ENCODE data around the gene CTRB2.
"Not testable (repeated sequence)": the region's sequence is repeated elsewhere in the genome, so short reads cannot be mapped to it uniquely, and the experiment has no call there.

CTRB2 gene

GRCh38 chr16:75241412-75241811 lies 34.5 kb upstream of the CTRB2 start:
- Histone ChIP-seq H3K36me3 (ENCODE audit: insufficient read depth, low read length) (peaks cover 3% of the 10 kb centered on the region; the same call in 1 of the 2 replicates), H3K27me3 (ENCODE audit: insufficient read depth, low read length) (no peaks in the 10 kb centered on the region), H3K27ac (ENCODE audit: low read depth, low read length) (no peak overlapping the region), H3K4me1 (ENCODE audit: control insufficient read depth, insufficient read depth, low read length, unreplicated experiment) (peaks cover 59% of the 10 kb centered on the region), H3K4me3 (ENCODE audit: low read depth, low read length) (no peak overlapping the region), H2AFZ (ENCODE audit: low read length, unreplicated experiment) (no peak overlapping the region), H3K79me2 (ENCODE audit: control insufficient read depth, insufficient read depth, low read length, unreplicated experiment) (peaks cover 92% of the 10 kb centered on the region)

GRCh38 chr16:75240633-75241032 lies 33.7 kb upstream of the CTRB2 start:
- H3K36me3 ChIP-seq (ENCODE audit: insufficient read depth, low read length); H3K4me3 ChIP-seq (ENCODE audit: low read depth, low read length); H2AFZ ChIP-seq (ENCODE audit: low read length, unreplicated experiment); H3K27ac ChIP-seq (ENCODE audit: low read depth, low read length); H3K27me3 ChIP-seq (ENCODE audit: insufficient read depth, low read length): not testable (repeated sequence)
- Histone ChIP-seq H3K4me1 (ENCODE audit: control insufficient read depth, insufficient read depth, low read length, unreplicated experiment) (peaks cover 54% of the 10 kb centered on the region), H3K79me2 (ENCODE audit: control insufficient read depth, insufficient read depth, low read length, unreplicated experiment) (peaks cover 94% of the 10 kb centered on the region)

- H3K4me1 ChIP-seq (ENCODE audit: control insufficient read depth, insufficient read depth, low read length, unreplicated experiment), result peaks cover 49% of the 10 kb centered on the region
- no peak overlapping the region for H2AFZ ChIP-seq (ENCODE audit: low read length, unreplicated experiment)
- peaks cover 95% of the 10 kb centered on the region for H3K79me2 ChIP-seq (ENCODE audit: control insufficient read depth, insufficient read depth, low read length, unreplicated experiment)
- H3K4me3 ChIP-seq (ENCODE audit: low read depth, low read length), result no peak overlapping the region
- H3K36me3 ChIP-seq (ENCODE audit: insufficient read depth, low read length), result peaks cover 3% of the 10 kb centered on the region; the same call in 1 of the 2 replicates
- no peaks in the 10 kb centered on the region for H3K27me3 ChIP-seq (ENCODE audit: insufficient read depth, low read length)
- H3K27ac ChIP-seq (ENCODE audit: low read depth, low read length), result peak overlapping the region; percentile 83; the same call in 1 of the 2 replicates
Measured at GRCh38 chr16:75239542-75240122, 32.7 kb upstream of the CTRB2 start.

GRCh38 chr16:75238853-75239541 lies 32.0 kb upstream of the CTRB2 start:
- peaks cover 3% of the 10 kb centered on the region; the same call in 1 of the 2 replicates for H3K36me3 ChIP-seq (ENCODE audit: insufficient read depth, low read length)
- peak overlapping the region; percentile 83 for H3K27ac ChIP-seq (ENCODE audit: low read depth, low read length)
- peaks cover 43% of the 10 kb centered on the region for H3K4me1 ChIP-seq (ENCODE audit: control insufficient read depth, insufficient read depth, low read length, unreplicated experiment)
- H3K27me3 ChIP-seq (ENCODE audit: insufficient read depth, low read length), result no peaks in the 10 kb centered on the region
- H3K79me2 ChIP-seq (ENCODE audit: control insufficient read depth, insufficient read depth, low read length, unreplicated experiment), result peaks cover 90% of the 10 kb centered on the region
- H3K4me3 ChIP-seq (ENCODE audit: low read depth, low read length), result no peak overlapping the region
- no peak overlapping the region for H2AFZ ChIP-seq (ENCODE audit: low read length, unreplicated experiment)

GRCh38 chr16:75238132-75238852 lies 31.3 kb upstream of the CTRB2 start:
- Histone ChIP-seq H3K27me3 (ENCODE audit: insufficient read depth, low read length) (no peaks in the 10 kb centered on the region), H3K79me2 (ENCODE audit: control insufficient read depth, insufficient read depth, low read length, unreplicated experiment) (peaks cover 87% of the 10 kb centered on the region), H3K27ac (ENCODE audit: low read depth, low read length) (peak overlapping the region; percentile 83), H2AFZ (ENCODE audit: low read length, unreplicated experiment) (no peak overlapping the region), H3K36me3 (ENCODE audit: insufficient read depth, low read length) (peaks cover 8% of the 10 kb centered on the region; the same call in 1 of the 2 replicates), H3K4me1 (ENCODE audit: control insufficient read depth, insufficient read depth, low read length, unreplicated experiment) (peaks cover 37% of the 10 kb centered on the region), H3K4me3 (ENCODE audit: low read depth, low read length) (no peak overlapping the region)

- Histone ChIP-seq H3K4me1 (ENCODE audit: control insufficient read depth, insufficient read depth, low read length, unreplicated experiment) (peaks cover 34% of the 10 kb centered on the region), H3K79me2 (ENCODE audit: control insufficient read depth, insufficient read depth, low read length, unreplicated experiment) (peaks cover 82% of the 10 kb centered on the region), H3K27ac (ENCODE audit: low read depth, low read length) (peak overlapping the region; percentile 83; the same call in 1 of the 2 replicates), H3K27me3 (ENCODE audit: insufficient read depth, low read length) (no peaks in the 10 kb centered on the region), H2AFZ (ENCODE audit: low read length, unreplicated experiment) (no peak overlapping the region), H3K4me3 (ENCODE audit: low read depth, low read length) (no peak overlapping the region), H3K36me3 (ENCODE audit: insufficient read depth, low read length) (peaks cover 12% of the 10 kb centered on the region; the same call in 1 of the 2 replicates)
Measured at GRCh38 chr16:75237398-75238131, 30.6 kb upstream of the CTRB2 start.

- H3K36me3 ChIP-seq (ENCODE audit: insufficient read depth, low read length), result peaks cover 14% of the 10 kb centered on the region; the same call in 1 of the 2 replicates
- H3K4me3 ChIP-seq (ENCODE audit: low read depth, low read length), result no peak overlapping the region
- no peak overlapping the region for H3K27ac ChIP-seq (ENCODE audit: low read depth, low read length)
- peaks cover 78% of the 10 kb centered on the region for H3K79me2 ChIP-seq (ENCODE audit: control insufficient read depth, insufficient read depth, low read length, unreplicated experiment)
- no peaks in the 10 kb centered on the region for H3K27me3 ChIP-seq (ENCODE audit: insufficient read depth, low read length)
- H3K4me1 ChIP-seq (ENCODE audit: control insufficient read depth, insufficient read depth, low read length, unreplicated experiment), result peaks cover 34% of the 10 kb centered on the region
- H2AFZ ChIP-seq (ENCODE audit: low read length, unreplicated experiment), result no peak overlapping the region
Measured at GRCh38 chr16:75236736-75237397, 29.9 kb upstream of the CTRB2 start.

- Histone ChIP-seq H3K4me1 (ENCODE audit: control insufficient read depth, insufficient read depth, low read length, unreplicated experiment) (peaks cover 34% of the 10 kb centered on the region), H3K4me3 (ENCODE audit: low read depth, low read length) (no peak overlapping the region), H3K27me3 (ENCODE audit: insufficient read depth, low read length) (no peaks in the 10 kb centered on the region), H3K36me3 (ENCODE audit: insufficient read depth, low read length) (peaks cover 14% of the 10 kb centered on the region; the same call in 1 of the 2 replicates), H3K79me2 (ENCODE audit: control insufficient read depth, insufficient read depth, low read length, unreplicated experiment) (peaks cover 71% of the 10 kb centered on the region), H3K27ac (ENCODE audit: low read depth, low read length) (no peak overlapping the region), H2AFZ (ENCODE audit: low read length, unreplicated experiment) (no peak overlapping the region)
Measured at GRCh38 chr16:75236232-75236631, 29.3 kb upstream of the CTRB2 start.

- Histone ChIP-seq H3K79me2 (ENCODE audit: control insufficient read depth, insufficient read depth, low read length, unreplicated experiment) (peaks cover 66% of the 10 kb centered on the region), H3K4me1 (ENCODE audit: control insufficient read depth, insufficient read depth, low read length, unreplicated experiment) (peaks cover 33% of the 10 kb centered on the region), H3K27ac (ENCODE audit: low read depth, low read length) (no peak overlapping the region), H3K4me3 (ENCODE audit: low read depth, low read length) (no peak overlapping the region), H2AFZ (ENCODE audit: low read length, unreplicated experiment) (no peak overlapping the region), H3K36me3 (ENCODE audit: insufficient read depth, low read length) (peaks cover 14% of the 10 kb centered on the region; the same call in 1 of the 2 replicates), H3K27me3 (ENCODE audit: insufficient read depth, low read length) (no peaks in the 10 kb centered on the region)
Measured at GRCh38 chr16:75235721-75236193, 28.8 kb upstream of the CTRB2 start.

Data from ACC112 (cell line).